ENCODE measurements around the gene IMMP2L.

IMMP2L gene

DNA sequence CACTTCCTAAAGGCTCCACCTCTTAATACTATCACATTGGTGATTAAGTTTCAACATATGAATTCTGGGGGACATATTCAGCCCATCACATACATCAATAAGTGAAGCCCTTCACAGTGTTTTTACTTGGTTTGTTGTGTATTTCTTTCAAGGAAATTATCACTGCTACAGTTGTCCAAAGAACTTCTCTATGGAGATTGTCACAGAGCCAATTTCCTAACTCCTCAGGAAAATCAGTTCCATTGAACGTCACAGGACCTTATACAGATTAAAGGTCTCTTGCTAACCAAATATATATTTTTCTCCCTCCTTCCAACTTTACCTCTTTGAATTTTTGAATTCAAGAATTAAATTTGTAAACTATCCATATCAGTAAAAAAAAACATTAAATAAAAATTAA lies 357.0 kb downstream of the IMMP2L start:
- Histone ChIP-seq H3K36me3 (ENCODE audit: control insufficient read depth, insufficient read depth, low read length) (no peaks in the 10 kb centered on the region), H3K4me3 (replicated peaks; ENCODE audit: low read depth, low read length) (no peak overlapping the region), H3K27me3 (replicated peaks; ENCODE audit: control insufficient read depth, insufficient read depth, low read length) (no peaks in the 10 kb centered on the region)
- TF ChIP-seq, protein P1, sequence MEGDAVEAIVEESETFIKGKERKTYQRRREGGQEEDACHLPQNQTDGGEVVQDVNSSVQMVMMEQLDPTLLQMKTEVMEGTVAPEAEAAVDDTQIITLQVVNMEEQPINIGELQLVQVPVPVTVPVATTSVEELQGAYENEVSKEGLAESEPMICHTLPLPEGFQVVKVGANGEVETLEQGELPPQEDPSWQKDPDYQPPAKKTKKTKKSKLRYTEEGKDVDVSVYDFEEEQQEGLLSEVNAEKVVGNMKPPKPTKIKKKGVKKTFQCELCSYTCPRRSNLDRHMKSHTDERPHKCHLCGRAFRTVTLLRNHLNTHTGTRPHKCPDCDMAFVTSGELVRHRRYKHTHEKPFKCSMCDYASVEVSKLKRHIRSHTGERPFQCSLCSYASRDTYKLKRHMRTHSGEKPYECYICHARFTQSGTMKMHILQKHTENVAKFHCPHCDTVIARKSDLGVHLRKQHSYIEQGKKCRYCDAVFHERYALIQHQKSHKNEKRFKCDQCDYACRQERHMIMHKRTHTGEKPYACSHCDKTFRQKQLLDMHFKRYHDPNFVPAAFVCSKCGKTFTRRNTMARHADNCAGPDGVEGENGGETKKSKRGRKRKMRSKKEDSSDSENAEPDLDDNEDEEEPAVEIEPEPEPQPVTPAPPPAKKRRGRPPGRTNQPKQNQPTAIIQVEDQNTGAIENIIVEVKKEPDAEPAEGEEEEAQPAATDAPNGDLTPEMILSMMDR (IDR thresholded peaks at IDR 0.05; ENCODE audit: insufficient read depth, low read length, poor library complexity, severe bottlenecking), result no peak
- no peak for DNase-seq (ENCODE audit: extremely low read depth, insufficient read length)

DNA sequence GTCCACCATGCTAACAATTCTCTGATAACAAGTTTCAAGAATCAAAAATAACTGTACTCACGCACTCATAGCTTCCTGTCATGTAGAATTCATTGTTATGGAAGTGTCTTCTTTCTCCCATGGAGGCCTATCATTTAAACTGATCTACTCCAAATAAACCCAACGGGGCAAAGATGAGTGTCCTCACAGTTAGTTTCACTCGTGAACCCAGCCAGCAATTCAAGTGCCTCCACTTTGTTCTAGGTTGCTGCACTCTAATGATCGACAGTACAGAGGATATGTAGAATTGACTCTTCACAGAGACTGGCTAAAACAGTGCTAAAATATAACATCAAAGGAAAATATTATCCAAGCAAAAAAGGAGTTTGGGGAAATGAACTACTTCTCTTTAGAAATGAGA lies 360.0 kb downstream of the IMMP2L start:
- H3K36me3 ChIP-seq (ENCODE audit: control insufficient read depth, insufficient read depth, low read length), result no peaks in the 10 kb centered on the region
- TF ChIP-seq, protein P1 (IDR thresholded peaks at IDR 0.05; ENCODE audit: insufficient read depth, low read length, poor library complexity, severe bottlenecking), result no peak
- H3K4me3 ChIP-seq (replicated peaks; ENCODE audit: low read depth, low read length), result no peak overlapping the region
- H3K27me3 ChIP-seq (replicated peaks; ENCODE audit: control insufficient read depth, insufficient read depth, low read length), result no peaks in the 10 kb centered on the region
- DNase-seq (ENCODE audit: extremely low read depth, insufficient read length), result no peak

DNA sequence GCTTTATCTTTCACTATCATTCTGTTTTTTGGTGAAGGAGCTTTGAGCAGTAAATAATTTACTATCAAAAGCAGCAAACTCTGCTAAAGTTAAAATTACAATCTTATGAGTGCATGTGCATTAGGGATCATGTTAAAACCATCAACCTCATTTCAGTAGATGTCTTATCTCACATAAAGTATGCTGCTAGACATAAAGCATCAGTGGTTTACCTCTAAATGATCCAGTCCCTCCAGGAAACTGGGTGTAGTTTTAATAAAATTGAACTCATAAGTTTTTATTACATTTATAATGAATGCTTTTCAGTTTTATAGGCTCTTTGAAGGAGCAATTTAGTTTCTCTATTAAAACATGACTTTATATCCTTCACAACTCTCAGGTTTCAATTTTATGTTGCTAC lies 362.6 kb downstream of the IMMP2L start:
- no peak for DNase-seq (ENCODE audit: extremely low read depth, insufficient read length)
- no peak overlapping the region for H3K4me3 ChIP-seq (replicated peaks; ENCODE audit: low read depth, low read length)
- TF ChIP-seq, protein P1 (IDR thresholded peaks at IDR 0.05; ENCODE audit: insufficient read depth, low read length, poor library complexity, severe bottlenecking), result no peak
- no peaks in the 10 kb centered on the region for H3K36me3 ChIP-seq (ENCODE audit: control insufficient read depth, insufficient read depth, low read length)
- no peaks in the 10 kb centered on the region for H3K27me3 ChIP-seq (replicated peaks; ENCODE audit: control insufficient read depth, insufficient read depth, low read length)

DNA sequence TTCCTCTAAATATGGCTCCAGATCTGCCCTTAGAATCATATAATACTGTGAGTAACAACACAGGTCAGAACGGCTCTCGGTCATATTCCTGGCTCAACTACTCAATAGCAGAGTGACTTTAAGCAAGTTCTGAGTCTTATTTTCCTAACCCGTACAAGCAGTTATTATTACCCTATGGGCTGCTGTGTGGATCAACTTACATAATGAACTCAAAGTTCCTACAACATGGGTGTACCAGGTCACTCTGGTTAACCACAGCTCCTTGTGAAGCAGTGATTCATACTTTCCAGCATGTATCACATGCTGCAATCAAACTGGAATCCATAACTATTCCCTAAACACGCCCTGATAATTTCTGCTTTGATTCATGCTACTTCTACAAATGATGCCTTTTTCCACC lies 364.0 kb downstream of the IMMP2L start:
- no peaks in the 10 kb centered on the region for H3K27me3 ChIP-seq (replicated peaks; ENCODE audit: control insufficient read depth, insufficient read depth, low read length)
- H3K36me3 ChIP-seq (ENCODE audit: control insufficient read depth, insufficient read depth, low read length), result no peaks in the 10 kb centered on the region
- no peak for DNase-seq (ENCODE audit: extremely low read depth, insufficient read length)
- H3K4me3 ChIP-seq (replicated peaks; ENCODE audit: low read depth, low read length), result no peak overlapping the region
- TF ChIP-seq, protein P1 (IDR thresholded peaks at IDR 0.05; ENCODE audit: insufficient read depth, low read length, poor library complexity, severe bottlenecking), result no peak

DNA sequence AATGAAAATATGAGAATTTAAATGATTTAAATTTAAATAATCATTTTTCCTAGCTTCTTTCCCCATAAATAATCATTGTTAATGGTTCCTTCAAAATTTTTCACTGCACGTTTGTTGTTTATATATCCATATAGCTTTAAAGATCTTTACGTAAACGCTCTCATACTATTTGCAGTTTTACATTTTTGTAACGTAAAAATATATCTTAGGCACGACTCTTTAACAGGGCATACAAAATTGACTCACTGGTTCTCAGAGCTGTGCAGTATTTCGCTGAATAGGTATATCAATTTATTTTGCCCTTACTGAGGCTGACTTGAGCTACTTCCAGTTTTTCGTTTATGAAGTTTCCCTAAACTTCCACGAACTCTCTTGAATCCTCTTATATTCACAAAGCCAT lies 365.6 kb downstream of the IMMP2L start:
- Histone ChIP-seq H3K4me3 (replicated peaks; ENCODE audit: low read depth, low read length) (no peak overlapping the region), H3K27me3 (replicated peaks; ENCODE audit: control insufficient read depth, insufficient read depth, low read length) (no peaks in the 10 kb centered on the region), H3K36me3 (ENCODE audit: control insufficient read depth, insufficient read depth, low read length) (no peaks in the 10 kb centered on the region)
- TF ChIP-seq, protein P1 (IDR thresholded peaks at IDR 0.05; ENCODE audit: insufficient read depth, low read length, poor library complexity, severe bottlenecking), result no peak
- no peak for DNase-seq (ENCODE audit: extremely low read depth, insufficient read length)

Measured in GM06990 (cell line).